22Rv1 (cell line): Measurements from ENCODE around the gene PDP2.

Source experiments
- ZFX ChIP-seq: fragments of 450-650 bp; IDR thresholded peaks from 2 replicates; pipeline ENCODE4 v1.6.1; 2017; ENCODE audit warnings: antibody characterized with exemption, borderline replicate concordance
- TF ChIP-seq, protein P1 (sequence below): fragments of 450-650 bp; IDR thresholded peaks from 2 replicates; pipeline ENCODE4 v1.5.1; 2017; ENCODE audit warnings: mild to moderate bottlenecking

DNA sequence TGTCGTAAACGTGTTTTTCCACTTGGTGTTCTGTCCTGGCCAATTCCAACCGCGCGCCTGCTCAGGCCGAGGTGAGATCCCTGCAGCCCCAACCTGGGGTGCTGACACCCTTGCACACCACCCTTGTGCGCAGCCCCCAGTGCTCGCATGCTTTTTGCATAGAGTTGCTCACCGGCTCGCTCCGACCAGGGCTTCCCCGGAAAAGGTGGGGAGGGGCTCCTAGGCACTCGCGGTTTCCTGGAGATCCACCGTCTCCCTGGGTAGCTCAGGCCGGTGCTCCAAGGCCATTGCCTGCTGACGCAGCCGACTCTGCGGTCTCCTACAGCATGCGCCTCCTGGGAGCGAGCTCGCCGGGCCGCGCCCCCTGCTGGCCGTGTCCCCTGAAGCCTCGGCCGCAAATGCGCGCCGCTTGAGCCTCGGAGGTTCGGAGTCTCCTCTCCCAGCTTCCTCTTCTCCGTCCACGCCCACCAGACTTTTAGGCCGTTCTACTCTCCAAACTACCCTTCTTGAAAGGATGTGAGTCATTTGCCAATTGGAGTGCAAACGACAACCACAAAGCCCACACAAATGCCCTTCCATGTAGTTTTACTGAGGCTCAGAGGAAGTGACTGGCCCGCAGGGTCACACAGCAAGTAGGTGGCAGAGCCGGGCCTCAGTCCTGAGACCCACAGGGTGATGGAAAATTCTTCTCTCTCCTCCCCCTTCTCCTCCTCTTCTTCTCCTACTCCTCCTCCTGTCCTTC, 7.2 kb upstream of the PDP2 start:
- TF ChIP-seq, protein P1, sequence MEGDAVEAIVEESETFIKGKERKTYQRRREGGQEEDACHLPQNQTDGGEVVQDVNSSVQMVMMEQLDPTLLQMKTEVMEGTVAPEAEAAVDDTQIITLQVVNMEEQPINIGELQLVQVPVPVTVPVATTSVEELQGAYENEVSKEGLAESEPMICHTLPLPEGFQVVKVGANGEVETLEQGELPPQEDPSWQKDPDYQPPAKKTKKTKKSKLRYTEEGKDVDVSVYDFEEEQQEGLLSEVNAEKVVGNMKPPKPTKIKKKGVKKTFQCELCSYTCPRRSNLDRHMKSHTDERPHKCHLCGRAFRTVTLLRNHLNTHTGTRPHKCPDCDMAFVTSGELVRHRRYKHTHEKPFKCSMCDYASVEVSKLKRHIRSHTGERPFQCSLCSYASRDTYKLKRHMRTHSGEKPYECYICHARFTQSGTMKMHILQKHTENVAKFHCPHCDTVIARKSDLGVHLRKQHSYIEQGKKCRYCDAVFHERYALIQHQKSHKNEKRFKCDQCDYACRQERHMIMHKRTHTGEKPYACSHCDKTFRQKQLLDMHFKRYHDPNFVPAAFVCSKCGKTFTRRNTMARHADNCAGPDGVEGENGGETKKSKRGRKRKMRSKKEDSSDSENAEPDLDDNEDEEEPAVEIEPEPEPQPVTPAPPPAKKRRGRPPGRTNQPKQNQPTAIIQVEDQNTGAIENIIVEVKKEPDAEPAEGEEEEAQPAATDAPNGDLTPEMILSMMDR: peak; percentile 98
- no peak for TF ChIP-seq ZFX
